IMR-90 (cell line): ENCODE measurements around the gene IGF2R. TPM values are rescaled to one million over a fixed set of nuclear protein-coding genes. Genes with fewer than 3 reads are reported as not detected.

Experiments
- ATAC-seq: fragments of 200-7000 bp; cut with Tn5 transposase; 2 replicates; pipeline ENCODE4 v1.9.1; 2020; ENCODE audit warnings: low read depth, mild to moderate bottlenecking, moderate library complexity
- BruUV-seq: library from RNA; stranded (reverse); fragments of 400-500 nt; replicated peaks from 2 replicates; lab custom pipeline; 2021; lab: Mats Ljungman, UMichigan
- CTCF ChIA-PET: fragments of 300-600 bp; formaldehyde crosslinking; extraction: SDS; loops from one replicate; lab custom pipeline; 2021; ENCODE audit warnings: antibody characterized with exemption; lab: Yijun Ruan, JAX
- POLR2A ChIA-PET: fragments of 300-600 bp; sonication (Branson Sonifier 250); formaldehyde crosslinking; loops from one replicate; lab custom pipeline; 2022; ENCODE audit warnings: antibody characterized with exemption; ENCODE audit not compliant: unreplicated experiment; lab: Charles Lee
- DNase-seq: peaks from one replicate; pipeline ENCODE4 v3.0.0; 2013
- H2AFZ ChIP-seq: replicated peaks from 2 replicates; pipeline ENCODE3; 2013; ENCODE audit warnings: low read length, mild to moderate bottlenecking; ENCODE audit not compliant: poor library complexity
- H2AK5ac ChIP-seq: 2 replicates; pipeline ENCODE4 v1.6.1; 2013; ENCODE audit warnings: low read depth, low read length, inconsistent platforms
- H2AK9ac ChIP-seq: replicated peaks from 2 replicates; pipeline ENCODE3; 2013; ENCODE audit warnings: mild to moderate bottlenecking, low read depth, low read length, moderate library complexity; ENCODE audit not compliant: poor library complexity
- H2BK120ac ChIP-seq: 2 replicates; pipeline ENCODE4 v1.6.1; 2013; ENCODE audit warnings: low read depth, low read length, inconsistent platforms
- H2BK15ac ChIP-seq: 3 replicates; pipeline ENCODE4 v1.6.1; 2013; ENCODE audit warnings: low read depth, low read length, inconsistent platforms
- H2BK20ac ChIP-seq: 2 replicates; pipeline ENCODE4 v1.6.1; 2013; ENCODE audit warnings: low read depth, mild to moderate bottlenecking, inconsistent platforms, low read length, moderate library complexity
- H2BK5ac ChIP-seq: 2 replicates; pipeline ENCODE4 v1.6.1; 2013; ENCODE audit warnings: mild to moderate bottlenecking, low read depth, low read length, inconsistent platforms; ENCODE audit not compliant: poor library complexity, severe bottlenecking
- H3K14ac ChIP-seq: replicated peaks from 2 replicates; pipeline ENCODE4 v1.6.1; 2013; ENCODE audit warnings: low read depth, low read length, inconsistent platforms
- H3K18ac ChIP-seq: 2 replicates; pipeline ENCODE4 v1.6.1; 2013; ENCODE audit warnings: low read depth, low read length, control low read depth
- H3K23ac ChIP-seq: 2 replicates; pipeline ENCODE4 v1.6.1; 2013; ENCODE audit warnings: low read depth, low read length, inconsistent platforms
- H3K27ac ChIP-seq: 2 replicates; pipeline ENCODE4 v1.5.1; 2013; ENCODE audit warnings: mild to moderate bottlenecking, control low read depth, low read length; ENCODE audit not compliant: insufficient read depth
- H3K27me3 ChIP-seq: 2 replicates; pipeline ENCODE4 v1.6.1; 2013; ENCODE audit warnings: low read length; ENCODE audit not compliant: control insufficient read depth, insufficient read depth
- H3K36me3 ChIP-seq: 2 replicates; pipeline ENCODE4 v1.6.1; 2013; ENCODE audit warnings: low read length, mixed read lengths; ENCODE audit not compliant: control insufficient read depth, insufficient read depth
- H3K4ac ChIP-seq: 2 replicates; pipeline ENCODE4 v1.6.1; 2013; ENCODE audit warnings: low read depth, low read length, inconsistent platforms
- H3K4me1 ChIP-seq: 2 replicates; pipeline ENCODE4 v1.6.1; 2013; ENCODE audit warnings: low read length, mixed read lengths; ENCODE audit not compliant: control insufficient read depth, insufficient read depth
- H3K4me2 ChIP-seq: 2 replicates; pipeline ENCODE4 v1.6.1; 2013; ENCODE audit warnings: low read depth, mild to moderate bottlenecking, control low read depth, low read length, moderate library complexity
- H3K4me3 ChIP-seq: 2 replicates; pipeline ENCODE4 v1.5.1; 2013; ENCODE audit warnings: low read depth, mild to moderate bottlenecking, control low read depth, low read length, moderate library complexity; ENCODE audit not compliant: insufficient read depth
- H3K56ac ChIP-seq: 2 replicates; pipeline ENCODE4 v1.6.1; 2013; ENCODE audit warnings: low read length, inconsistent platforms; ENCODE audit not compliant: insufficient read depth; ENCODE audit errors: extremely low read depth
- H3K79me1 ChIP-seq, 2 experiments: 2 replicates each; pipeline ENCODE4 v1.6.1; 2013; ENCODE audit warnings: low read length in 2 of 2, inconsistent platforms in 1 of 2, low read depth in 1 of 2
- H3K9ac ChIP-seq: 2 replicates; pipeline ENCODE4 v1.6.1; 2013; ENCODE audit warnings: low read depth, low read length, control low read depth
- H3K9me1 ChIP-seq: 2 replicates; pipeline ENCODE4 v1.6.1; 2013; ENCODE audit warnings: low read length, inconsistent platforms; ENCODE audit not compliant: insufficient read depth
- H3K9me3 ChIP-seq: 2 replicates; pipeline ENCODE4 v1.6.1; 2013; ENCODE audit warnings: low read length; ENCODE audit not compliant: control insufficient read depth, insufficient read depth
- H4K20me1 ChIP-seq: 2 replicates; pipeline ENCODE4 v1.6.1; 2013; ENCODE audit warnings: low read length, inconsistent platforms; ENCODE audit not compliant: insufficient read depth
- H4K5ac ChIP-seq: 2 replicates; pipeline ENCODE4 v1.6.1; 2013; ENCODE audit warnings: mild to moderate bottlenecking, low read depth, low read length, control low read depth
- H4K8ac ChIP-seq, 2 experiments: 2 replicates each; pipeline ENCODE4 v1.6.1; 2013; ENCODE audit warnings: low read depth in 2 of 2, low read length in 2 of 2, control low read depth in 1 of 2, inconsistent platforms in 1 of 2
- H4K91ac ChIP-seq: 2 replicates; pipeline ENCODE4 v1.6.1; 2013; ENCODE audit warnings: low read depth, low read length, inconsistent platforms; ENCODE audit not compliant: insufficient read depth
- CEBPB ChIP-seq: IDR thresholded peaks from 2 replicates; pipeline ENCODE4 v1.6.1; 2012; ENCODE audit warnings: low read depth, low read length, improper control_type of control experiment
- FOS ChIP-seq: fragments of 150-350 bp; IDR thresholded peaks from 2 replicates; pipeline ENCODE4 v1.6.1; 2016; ENCODE audit warnings: low read depth, low read length
- MAFK ChIP-seq: IDR thresholded peaks from 2 replicates; pipeline ENCODE4 v1.6.1; 2012; ENCODE audit warnings: low read depth, low read length, improper control_type of control experiment
- MAZ ChIP-seq: IDR thresholded peaks from 2 replicates; pipeline ENCODE4 v1.6.1; 2012; ENCODE audit warnings: low read depth, mild to moderate bottlenecking, low read length, improper control_type of control experiment, moderate library complexity, borderline replicate concordance
- MXI1 ChIP-seq: IDR thresholded peaks from 2 replicates; pipeline ENCODE4 v1.6.1; 2012; ENCODE audit warnings: low read depth, mild to moderate bottlenecking, low read length, moderate library complexity, borderline replicate concordance
- RAD21 ChIP-seq: IDR thresholded peaks from 2 replicates; pipeline ENCODE4 v1.6.1; 2012; ENCODE audit warnings: low read length, improper control_type of control experiment
- RCOR1 ChIP-seq: IDR thresholded peaks from 2 replicates; pipeline ENCODE4 v1.6.1; 2012; ENCODE audit warnings: mild to moderate bottlenecking, low read length, improper control_type of control experiment; ENCODE audit not compliant: insufficient replicate concordance
- SMC3 ChIP-seq: fragments of 150-350 bp; IDR thresholded peaks from 2 replicates; pipeline ENCODE4 v1.6.1; 2016; ENCODE audit warnings: low read depth, mild to moderate bottlenecking, antibody characterized with exemption, low read length, moderate library complexity
- WGBS, 2 experiments: methylation state at CpG; one replicate each; pipeline versions ENCODE4 v1.1.5 to v1.1.7; 2013; ENCODE audit warnings: missing lambda C conversion rate in 2 of 2; ENCODE audit not compliant: insufficient read length in 1 of 2; ENCODE audit errors: extremely low coverage in 2 of 2; 5-methylcytosine and 5-hydroxymethylcytosine counted together
- dilution Hi-C: fragments of 300-500 bp; cut with HindIII; formaldehyde crosslinking; loops from one replicate; pipeline ENCODE4 v1.14.3; 2018; ENCODE audit warnings: low sequenced_read_pairs; ENCODE audit not compliant: unreplicated experiment
- in situ Hi-C: fragments of 300-500 bp; cut with MboI; formaldehyde crosslinking; loops from 3 replicates; pipeline ENCODE4 v1.14.3; 2019; ENCODE audit warnings: low sequenced_read_pairs, inconsistent platforms, mixed read lengths
- intact Hi-C: fragments of 100-400 bp; cut with micrococcal nuclease; formaldehyde crosslinking; loops from 2 replicates; pipeline ENCODE4 v1.10.0; 2022
- polyA plus RNA-seq, 3 experiments: library from polyadenylated mRNA; depleted of rRNA; stranded (reverse); fragments of >200 nt; gene quantifications; 2 replicates each; pipeline ENCODE4 v1.2.3, GENCODE V29; 2012; ENCODE audit warnings: low replicate concordance in 1 of 3
- total RNA-seq: library from RNA; depleted of rRNA; stranded (reverse); fragments of >200 nt; gene quantifications from 2 replicates; pipeline ENCODE4 v1.2.3, GENCODE V29; 2012
- TF ChIP-seq, protein P1 (sequence below): conservative IDR thresholded peaks from 2 replicates; pipeline ENCODE4 v1.5.1; 2012; ENCODE audit warnings: mild to moderate bottlenecking, low read depth, low read length, improper control_type of control experiment
- TF ChIP-seq, protein P2 (sequence below): fragments of 150-350 bp; IDR thresholded peaks from 2 replicates; pipeline ENCODE4 v1.6.1; 2016; ENCODE audit warnings: low read depth, mild to moderate bottlenecking, low read length, moderate library complexity, borderline replicate concordance
- TF ChIP-seq, protein P3 (sequence below): fragments of 150-350 bp; IDR thresholded peaks from 2 replicates; pipeline ENCODE4 v1.6.1; 2017; ENCODE audit warnings: mild to moderate bottlenecking, antibody characterized with exemption, low read length, low read depth

IGF2R gene
- total and polyA plus RNA-seq, 2 of the 4 experiments (the other 2 are of a cell fraction) = 33.2 to 41.4 TPM

- ChIA-PET POLR2A (no interaction called here), CTCF (no interaction called here)
- Histone ChIP-seq H3K9me3 (no peaks in the 10 kb centered on the region), H3K4me3 (no peak overlapping the region), H3K23ac (no peak overlapping the region), H3K4me2 (no peak overlapping the region), H3K4me1 (no peaks in the 10 kb centered on the region), H3K36me3 (peaks cover 39% of the 10 kb centered on the region), H2AK9ac (no peak overlapping the region), H2BK20ac (no peak overlapping the region), H4K8ac (no peak overlapping the region), H3K9me1 (peaks cover 2% of the 10 kb centered on the region; the same call in 1 of the 2 replicates), H2AK5ac (no peak overlapping the region), H3K27me3 (no peaks in the 10 kb centered on the region), H4K91ac (no peak overlapping the region), H3K9ac (no peak overlapping the region), H3K18ac (no peak overlapping the region), H3K56ac (no peak overlapping the region), H2BK120ac (no peak overlapping the region), H2AFZ (no peak overlapping the region), H2BK15ac (no peak overlapping the region), H4K5ac (no peak overlapping the region), H4K20me1 (no peaks in the 10 kb centered on the region), H3K14ac (no peak overlapping the region), H2BK5ac (no peak overlapping the region), H3K27ac (no peak overlapping the region), H3K4ac (no peak overlapping the region), H3K79me1 (no peaks in the 10 kb centered on the region)
- DNase-seq = no peak
- no TSS peak for BruUV-seq
- no CpG with 5 or more reads among the region's 5 CpGs for WGBS, 2 experiments
- intact Hi-C loops = no loop called here
- ATAC-seq = no peak
- in situ Hi-C loops = no loop called here
- TF ChIP-seq, protein P1, sequence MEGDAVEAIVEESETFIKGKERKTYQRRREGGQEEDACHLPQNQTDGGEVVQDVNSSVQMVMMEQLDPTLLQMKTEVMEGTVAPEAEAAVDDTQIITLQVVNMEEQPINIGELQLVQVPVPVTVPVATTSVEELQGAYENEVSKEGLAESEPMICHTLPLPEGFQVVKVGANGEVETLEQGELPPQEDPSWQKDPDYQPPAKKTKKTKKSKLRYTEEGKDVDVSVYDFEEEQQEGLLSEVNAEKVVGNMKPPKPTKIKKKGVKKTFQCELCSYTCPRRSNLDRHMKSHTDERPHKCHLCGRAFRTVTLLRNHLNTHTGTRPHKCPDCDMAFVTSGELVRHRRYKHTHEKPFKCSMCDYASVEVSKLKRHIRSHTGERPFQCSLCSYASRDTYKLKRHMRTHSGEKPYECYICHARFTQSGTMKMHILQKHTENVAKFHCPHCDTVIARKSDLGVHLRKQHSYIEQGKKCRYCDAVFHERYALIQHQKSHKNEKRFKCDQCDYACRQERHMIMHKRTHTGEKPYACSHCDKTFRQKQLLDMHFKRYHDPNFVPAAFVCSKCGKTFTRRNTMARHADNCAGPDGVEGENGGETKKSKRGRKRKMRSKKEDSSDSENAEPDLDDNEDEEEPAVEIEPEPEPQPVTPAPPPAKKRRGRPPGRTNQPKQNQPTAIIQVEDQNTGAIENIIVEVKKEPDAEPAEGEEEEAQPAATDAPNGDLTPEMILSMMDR = no peak
- TF ChIP-seq MXI1 (no peak), CEBPB (no peak), RCOR1 (no peak), MAFK (no peak), MAZ (no peak), SMC3 (no peak), RAD21 (no peak), FOS (no peak)
- TF ChIP-seq, protein P2, sequence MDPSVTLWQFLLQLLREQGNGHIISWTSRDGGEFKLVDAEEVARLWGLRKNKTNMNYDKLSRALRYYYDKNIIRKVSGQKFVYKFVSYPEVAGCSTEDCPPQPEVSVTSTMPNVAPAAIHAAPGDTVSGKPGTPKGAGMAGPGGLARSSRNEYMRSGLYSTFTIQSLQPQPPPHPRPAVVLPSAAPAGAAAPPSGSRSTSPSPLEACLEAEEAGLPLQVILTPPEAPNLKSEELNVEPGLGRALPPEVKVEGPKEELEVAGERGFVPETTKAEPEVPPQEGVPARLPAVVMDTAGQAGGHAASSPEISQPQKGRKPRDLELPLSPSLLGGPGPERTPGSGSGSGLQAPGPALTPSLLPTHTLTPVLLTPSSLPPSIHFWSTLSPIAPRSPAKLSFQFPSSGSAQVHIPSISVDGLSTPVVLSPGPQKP = no peak
- TF ChIP-seq, protein P3, sequence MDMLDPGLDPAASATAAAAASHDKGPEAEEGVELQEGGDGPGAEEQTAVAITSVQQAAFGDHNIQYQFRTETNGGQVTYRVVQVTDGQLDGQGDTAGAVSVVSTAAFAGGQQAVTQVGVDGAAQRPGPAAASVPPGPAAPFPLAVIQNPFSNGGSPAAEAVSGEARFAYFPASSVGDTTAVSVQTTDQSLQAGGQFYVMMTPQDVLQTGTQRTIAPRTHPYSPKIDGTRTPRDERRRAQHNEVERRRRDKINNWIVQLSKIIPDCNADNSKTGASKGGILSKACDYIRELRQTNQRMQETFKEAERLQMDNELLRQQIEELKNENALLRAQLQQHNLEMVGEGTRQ = no peak
- dilution Hi-C loops = no loop called here
These were observed 139.2 kb downstream of the IGF2R start for GRCh38 chr6:160108077-160108476.
